ENCODE results near the gene IL15RA.

IL15RA gene

GRCh38 chr10:5977471-5978229 is at the start of gene IL15RA:
Gene IL15RA (minus strand): TSS chr10:5977543. CDS start chr10:5977492, 51 bp downstream.
- peak; percentile 53 to 70 for DNase-seq (ENCODE audit: low read depth in 2 of 2, low spot score in 1 of 2)

GRCh38 chr10:6025683-6026255 is 48.4 kb upstream of the IL15RA start:
- DNase-seq (ENCODE audit: low read depth in 2 of 2, low spot score in 1 of 2): no peak

- no peak for DNase-seq (ENCODE audit: low read depth in 2 of 2, low spot score in 1 of 2)
Observed at GRCh38 chr10:6024334-6024682, 47.0 kb upstream of the IL15RA start.

- no peak for DNase-seq (ENCODE audit: low read depth in 2 of 2, low spot score in 1 of 2)
Observed at GRCh38 chr10:6023661-6024333, 46.5 kb upstream of the IL15RA start.

GRCh38 chr10:6022660-6023059 is 45.3 kb upstream of the IL15RA start:
- no peak for DNase-seq (ENCODE audit: low read depth in 2 of 2, low spot score in 1 of 2)

- DNase-seq (ENCODE audit: low read depth in 2 of 2, low spot score in 1 of 2): no peak
Observed at GRCh38 chr10:6020826-6021225, 43.5 kb upstream of the IL15RA start.

GRCh38 chr10:6019796-6020195 is 42.5 kb upstream of the IL15RA start:
- no peak for DNase-seq (ENCODE audit: low read depth in 2 of 2, low spot score in 1 of 2)

GRCh38 chr10:6019010-6019782 is 41.9 kb upstream of the IL15RA start:
- no peak for DNase-seq (ENCODE audit: low read depth in 2 of 2, low spot score in 1 of 2)

- no peak for DNase-seq (ENCODE audit: low read depth in 2 of 2, low spot score in 1 of 2)
Observed at GRCh38 chr10:6018422-6018821, 41.1 kb upstream of the IL15RA start.

- DNase-seq (ENCODE audit: low read depth in 2 of 2, low spot score in 1 of 2): no peak
Observed at GRCh38 chr10:6017781-6018354, 40.5 kb upstream of the IL15RA start.

- DNase-seq (ENCODE audit: low read depth in 2 of 2, low spot score in 1 of 2): peak; percentile 26 to 31
Observed at GRCh38 chr10:6014241-6014761, 37.0 kb upstream of the IL15RA start.

- no peak for DNase-seq (ENCODE audit: low read depth in 2 of 2, low spot score in 1 of 2)
Observed at GRCh38 chr10:6013413-6014192, 36.3 kb upstream of the IL15RA start.

GRCh38 chr10:6012121-6012905 is 35.0 kb upstream of the IL15RA start:
- DNase-seq (ENCODE audit: low read depth in 2 of 2, low spot score in 1 of 2): no peak

GRCh38 chr10:6011558-6011957 is 34.2 kb upstream of the IL15RA start:
- no peak for DNase-seq (ENCODE audit: low read depth in 2 of 2, low spot score in 1 of 2)

- no peak for DNase-seq (ENCODE audit: low read depth in 2 of 2, low spot score in 1 of 2)
Observed at GRCh38 chr10:6010569-6010968, 33.2 kb upstream of the IL15RA start.

GRCh38 chr10:6009961-6010360 is 32.6 kb upstream of the IL15RA start:
- no peak for DNase-seq (ENCODE audit: low read depth in 2 of 2, low spot score in 1 of 2)

- DNase-seq (ENCODE audit: low read depth in 2 of 2, low spot score in 1 of 2): no peak
Observed at GRCh38 chr10:6009150-6009549, 31.8 kb upstream of the IL15RA start.

GRCh38 chr10:6008497-6009142 is 31.3 kb upstream of the IL15RA start:
- DNase-seq (ENCODE audit: low read depth in 2 of 2, low spot score in 1 of 2): no peak

GRCh38 chr10:6006991-6007390 is 29.6 kb upstream of the IL15RA start:
- DNase-seq (ENCODE audit: low read depth in 2 of 2, low spot score in 1 of 2): no peak

Data from stimulated activated CD8-positive, alpha-beta memory T cell treated with anti-CD3 and anti-CD28 coated beads, Interleukin-4, amount 100 ng/mL, for 1 hour (primary cell).